HepG2 (cell line): ENCODE measurements around the gene TMEM11. TPM values are rescaled to one million over a fixed set of nuclear protein-coding genes. Genes with fewer than 3 reads are reported as not detected.

Experiments used
- AHR ChIP-seq: IDR thresholded peaks from 2 replicates; pipeline ENCODE4 v1.6.1; 2018; ENCODE audit warnings: missing genetic modification reagents, missing compliant biosample characterization
- CENPX ChIP-seq: sonication (generic); formaldehyde crosslinking; IDR thresholded peaks from 2 replicates; pipeline ENCODE4 v1.9.0; 2021; ENCODE audit warnings: mild to moderate bottlenecking, missing genetic modification reagents, moderate library complexity
- FOSL1 ChIP-seq: sonication (generic); formaldehyde crosslinking; IDR thresholded peaks from 2 replicates; pipeline ENCODE4 v1.9.0; 2021; ENCODE audit warnings: missing genetic modification reagents, borderline replicate concordance
- FOXA3 ChIP-seq: IDR thresholded peaks from 2 replicates; pipeline ENCODE4 v1.6.1; 2016; ENCODE audit warnings: missing genetic modification reagents, missing compliant biosample characterization
- HDAC1 ChIP-seq: sonication (generic); formaldehyde crosslinking; IDR thresholded peaks from 2 replicates; pipeline ENCODE4 v1.5.1; 2020; ENCODE audit warnings: mild to moderate bottlenecking, missing genetic modification reagents
- HNF1A ChIP-seq, 2 experiments: sonication (generic) in 1 of 2; formaldehyde crosslinking in 1 of 2; IDR thresholded peaks; 2 replicates each; pipeline versions ENCODE4 v1.4.0 to v1.6.1; 2016 to 2020; ENCODE audit warnings: borderline replicate concordance in 1 of 2, low read depth in 1 of 2, mild to moderate bottlenecking in 1 of 2, missing genetic modification reagents in 1 of 2
- KAT2B ChIP-seq: fragments of 150-350 bp; IDR thresholded peaks from 2 replicates; pipeline ENCODE4 v1.6.1; 2014; ENCODE audit warnings: low read depth, low read length, borderline replicate concordance
- KLF11 ChIP-seq: IDR thresholded peaks from 2 replicates; pipeline ENCODE4 v1.6.1; 2016; ENCODE audit warnings: missing compliant biosample characterization
- MIER2 ChIP-seq: IDR thresholded peaks from 2 replicates; pipeline ENCODE4 v1.6.1; 2016; ENCODE audit warnings: missing biosample characterization, missing genetic modification reagents
- PHF21A ChIP-seq: sonication (generic); formaldehyde crosslinking; IDR thresholded peaks from 2 replicates; pipeline ENCODE4 v1.5.0; 2020; ENCODE audit warnings: mild to moderate bottlenecking, missing genetic modification reagents
- PLSCR1 ChIP-seq: sonication (generic); formaldehyde crosslinking; IDR thresholded peaks from 2 replicates; pipeline ENCODE4 v1.5.0; 2020; ENCODE audit warnings: missing genetic modification reagents, mild to moderate bottlenecking, borderline replicate concordance
- RFX1 ChIP-seq: fragments of 450-650 bp; IDR thresholded peaks from 2 replicates; pipeline ENCODE4 v1.6.1; 2017
- TARDBP ChIP-seq: sonication (generic); formaldehyde crosslinking; IDR thresholded peaks from 2 replicates; pipeline ENCODE4 v1.8.0; 2022; ENCODE audit warnings: mild to moderate bottlenecking, missing genetic modification reagents
- THRA ChIP-seq: sonication (generic); formaldehyde crosslinking; IDR thresholded peaks from 2 replicates; pipeline ENCODE4 v1.4.0; 2020; ENCODE audit warnings: missing genetic modification reagents, borderline replicate concordance
- ZC3H13 ChIP-seq: sonication (generic); formaldehyde crosslinking; IDR thresholded peaks from 2 replicates; pipeline ENCODE4 v1.8.1; 2023; ENCODE audit warnings: mild to moderate bottlenecking, missing genetic modification reagents, moderate library complexity
- ZNF296 ChIP-seq: sonication (generic); formaldehyde crosslinking; conservative IDR thresholded peaks from 2 replicates; pipeline ENCODE4 v1.5.0; 2020; ENCODE audit warnings: mild to moderate bottlenecking, missing genetic modification reagents
- ZNF414 ChIP-seq: sonication (generic); formaldehyde crosslinking; IDR thresholded peaks from 2 replicates; pipeline ENCODE4 v1.5.0; 2020; ENCODE audit warnings: missing genetic modification reagents
- ZNF589 ChIP-seq: sonication (generic); formaldehyde crosslinking; conservative IDR thresholded peaks from 2 replicates; pipeline ENCODE4 v1.8.0; 2022; ENCODE audit warnings: mild to moderate bottlenecking, moderate library complexity, missing genetic modification reagents
- ZNF674 ChIP-seq: sonication (generic); formaldehyde crosslinking; IDR thresholded peaks from 2 replicates; pipeline ENCODE4 v1.5.0; 2020; ENCODE audit warnings: low read depth, mild to moderate bottlenecking, missing genetic modification reagents
- ZNF761 ChIP-seq: sonication (generic); formaldehyde crosslinking; conservative IDR thresholded peaks from 2 replicates; pipeline ENCODE4 v1.4.0; 2020; ENCODE audit warnings: mild to moderate bottlenecking, missing genetic modification reagents
- polyA plus RNA-seq, 8 experiments: library from polyadenylated mRNA; depleted of rRNA in 3 of 8; stranded (reverse) in 7 of 8; unstranded in 1 of 8; fragments of >200 nt; fragmentation: Illumina TruSeq in 4 of 8; extraction: Trizol in 4 of 8; gene quantifications; 2 replicates each; pipeline versions ENCODE4 v1.2.1 to v1.2.3, GENCODE V29; 2011 to 2016; ENCODE audit warnings: low read depth in 4 of 8, missing spikeins in 1 of 8, mixed read lengths in 1 of 8; ENCODE audit not compliant: insufficient read depth in 1 of 8
- total RNA-seq, 5 experiments: library from RNA; depleted of rRNA; stranded (reverse); fragments of >200 nt; fragmentation: Illumina TruSeq; extraction: Trizol; gene quantifications; 2 replicates each; pipeline ENCODE4 v1.2.3, GENCODE V29; 2016; ENCODE audit warnings: low read depth in 1 of 5

TMEM11 gene
- total and polyA plus RNA-seq, 2 of the 13 experiments (the other 11 are each of a cell fraction or from before 2014, with no cell fraction given), result 18.7 to 35.0 TPM

- no peak for TF ChIP-seq HNF1A (IDR thresholded peaks at IDR 0.05; ENCODE audit: low read depth)
- TF ChIP-seq HNF1A (CRISPR knock-in tag; IDR thresholded peaks at IDR 0.05; ENCODE audit: borderline replicate concordance), result peak; percentile 36; the same call in 1 of the 2 replicates
- 0 out of 2 replicates have a peak, but pooled peaks have one; percentile 59 for TF ChIP-seq PLSCR1 (CRISPR knock-in tag)
- TF ChIP-seq FOSL1 (CRISPR knock-in tag), result no peak
- 0 out of 2 replicates have a peak, but pooled peaks have one; percentile 36 for TF ChIP-seq AHR (CRISPR knock-in tag)
- no peak for TF ChIP-seq KAT2B
- 0 out of 2 replicates have a peak, but pooled peaks have one; percentile 19 for TF ChIP-seq ZC3H13 (CRISPR knock-in tag)
- 0 out of 2 replicates have a peak, but pooled peaks have one; percentile 38 for TF ChIP-seq ZNF589
- TF ChIP-seq ZNF761 (CRISPR knock-in tag), result peak; percentile 68
- 0 out of 2 replicates have a peak, but pooled peaks have one; percentile 13 for TF ChIP-seq ZNF296 (CRISPR knock-in tag)
- no peak; the same call in none of the 2 replicates for TF ChIP-seq THRA
- TF ChIP-seq KLF11 (CRISPR knock-in tag), result 0 out of 2 replicates have a peak, but pooled peaks have one; percentile 63
- peak; percentile 85 for TF ChIP-seq HDAC1 (CRISPR knock-in tag)
- no peak for TF ChIP-seq CENPX (CRISPR knock-in tag)
- TF ChIP-seq TARDBP (CRISPR knock-in tag), result no peak
- TF ChIP-seq PHF21A (CRISPR knock-in tag), result 0 out of 2 replicates have a peak, but pooled peaks have one; percentile 8
- TF ChIP-seq MIER2 (CRISPR knock-in tag), result no peak
- no peak for TF ChIP-seq FOXA3 (CRISPR knock-in tag)
- peak; percentile 74 for TF ChIP-seq ZNF414 (CRISPR knock-in tag)
- no peak for TF ChIP-seq RFX1
- 0 out of 2 replicates have a peak, but pooled peaks have one; percentile 62 for TF ChIP-seq ZNF674 (CRISPR knock-in tag)
Observed at GRCh38 chr17:21214015-21214776, at the start of gene TMEM11 (continued).
